ENCODE data around the gene B3GNT7.
"Not testable (repeated sequence)": the region's sequence is repeated elsewhere in the genome, so short reads cannot be mapped to it uniquely, and the experiment has no call there.

Gene B3GNT7

GRCh38 chr2:231348704-231349373 is 46.7 kb upstream of the B3GNT7 start:
- Histone ChIP-seq H3K9ac (ENCODE audit: low read depth, low read length, poor library complexity) (no peak overlapping the region), H3K4me2 (ENCODE audit: insufficient read depth, low read length, poor library complexity, severe bottlenecking) (no peak overlapping the region), H2BK5ac (ENCODE audit: low read length) (no peak overlapping the region), H3K36me3 (replicated peaks in 1 of 2; ENCODE audit: control insufficient read depth in 2 of 2, insufficient read depth in 2 of 2, low read length in 2 of 2) (peaks cover 0 to 23% of the 10 kb centered on the region in 2 donors), H3K9me3 (replicated peaks in 1 of 2; ENCODE audit: control insufficient read depth in 2 of 2, insufficient read depth in 1 of 2, low read depth in 1 of 2, low read length in 2 of 2) (no peaks in the 10 kb centered on the region), H3K79me1 (ENCODE audit: low read depth, low read length) (no peaks in the 10 kb centered on the region), H2BK15ac (ENCODE audit: low read length) (no peak overlapping the region), H3K18ac (ENCODE audit: low read length) (no peak overlapping the region), H3K14ac (ENCODE audit: low read length) (no peak overlapping the region), H2BK120ac (ENCODE audit: low read depth, low read length) (no peak overlapping the region), H3K4me1 (ENCODE audit: control insufficient read depth in 2 of 2, insufficient read depth in 1 of 2, low read depth in 1 of 2, low read length in 2 of 2) (peaks cover 2% of the 10 kb centered on the region in 2 donors), H2AK5ac (ENCODE audit: low read depth, low read length) (no peak overlapping the region), H4K91ac (ENCODE audit: low read depth, low read length, poor library complexity) (no peak overlapping the region), H3K27ac (replicated peaks; ENCODE audit: low read length) (no peak overlapping the region), H2BK12ac (ENCODE audit: low read length) (no peak overlapping the region), H4K8ac (ENCODE audit: low read depth, low read length) (no peak overlapping the region), H2AFZ (ENCODE audit: low read length) (no peak overlapping the region), H3K4ac (ENCODE audit: low read length) (no peak overlapping the region), H3K27me3 (ENCODE audit: control insufficient read depth in 3 of 3, insufficient read depth in 3 of 3, low read depth in 1 of 3, low read length in 3 of 3) (no peaks in the 10 kb centered on the region), H3K4me3 (ENCODE audit: low read length in 2 of 2) (no peak overlapping the region), H3K23ac (ENCODE audit: low read depth, low read length, poor library complexity) (no peak overlapping the region)
- DNase-seq (ENCODE audit: low spot score): no peak
- WGBS, 2 donors (ENCODE audit: extremely low coverage in 2 of 2, insufficient read length in 2 of 2, insufficient replicate concordance in 1 of 2): no CpG with 5 or more reads among the region's 5 CpGs

- H3K23ac ChIP-seq (ENCODE audit: low read depth, low read length, poor library complexity); H2AFZ ChIP-seq (ENCODE audit: low read length); H3K14ac ChIP-seq (ENCODE audit: low read length); H3K4ac ChIP-seq (ENCODE audit: low read length); H2AK5ac ChIP-seq (ENCODE audit: low read depth, low read length); DNase-seq (ENCODE audit: low spot score); H3K9me3 ChIP-seq (replicated peaks in 1 of 2; ENCODE audit: control insufficient read depth in 2 of 2, insufficient read depth in 1 of 2, low read depth in 1 of 2, low read length in 2 of 2); H3K79me1 ChIP-seq (ENCODE audit: low read depth, low read length); H3K4me3 ChIP-seq (ENCODE audit: low read length in 2 of 2); H2BK5ac ChIP-seq (ENCODE audit: low read length); H3K9ac ChIP-seq (ENCODE audit: low read depth, low read length, poor library complexity); H4K91ac ChIP-seq (ENCODE audit: low read depth, low read length, poor library complexity); H3K18ac ChIP-seq (ENCODE audit: low read length); H3K4me2 ChIP-seq (ENCODE audit: insufficient read depth, low read length, poor library complexity, severe bottlenecking); H3K27me3 ChIP-seq (ENCODE audit: control insufficient read depth in 3 of 3, insufficient read depth in 3 of 3, low read depth in 1 of 3, low read length in 3 of 3); H2BK15ac ChIP-seq (ENCODE audit: low read length); H2BK120ac ChIP-seq (ENCODE audit: low read depth, low read length); H3K27ac ChIP-seq (replicated peaks; ENCODE audit: low read length); H3K4me1 ChIP-seq (ENCODE audit: control insufficient read depth in 2 of 2, insufficient read depth in 1 of 2, low read depth in 1 of 2, low read length in 2 of 2); H2BK12ac ChIP-seq (ENCODE audit: low read length); H4K8ac ChIP-seq (ENCODE audit: low read depth, low read length): not testable (repeated sequence)
- peaks cover 0 to 23% of the 10 kb centered on the region in 2 donors for H3K36me3 ChIP-seq (replicated peaks in 1 of 2; ENCODE audit: control insufficient read depth in 2 of 2, insufficient read depth in 2 of 2, low read length in 2 of 2)
- WGBS, 2 donors (ENCODE audit: extremely low coverage in 2 of 2, insufficient read length in 2 of 2, insufficient replicate concordance in 1 of 2): no CpG with 5 or more reads among the region's 10 CpGs
Observed at GRCh38 chr2:231349374-231349735, 46.2 kb upstream of the B3GNT7 start.

- no peak overlapping the region for H4K8ac ChIP-seq (ENCODE audit: low read depth, low read length)
- no peak overlapping the region for H2BK15ac ChIP-seq (ENCODE audit: low read length)
- H3K14ac ChIP-seq (ENCODE audit: low read length): no peak overlapping the region
- no peak overlapping the region for H3K23ac ChIP-seq (ENCODE audit: low read depth, low read length, poor library complexity)
- H3K27ac ChIP-seq (replicated peaks; ENCODE audit: low read length): no peak overlapping the region
- no peaks in the 10 kb centered on the region for H3K27me3 ChIP-seq (ENCODE audit: control insufficient read depth in 3 of 3, insufficient read depth in 3 of 3, low read depth in 1 of 3, low read length in 3 of 3)
- no peak overlapping the region for H2BK12ac ChIP-seq (ENCODE audit: low read length)
- DNase-seq (ENCODE audit: low spot score): no peak
- peaks cover 4 to 6% of the 10 kb centered on the region in 2 donors for H3K4me1 ChIP-seq (ENCODE audit: control insufficient read depth in 2 of 2, insufficient read depth in 1 of 2, low read depth in 1 of 2, low read length in 2 of 2)
- no peak overlapping the region for H3K18ac ChIP-seq (ENCODE audit: low read length)
- H3K4ac ChIP-seq (ENCODE audit: low read length): no peak overlapping the region
- H3K4me3 ChIP-seq (ENCODE audit: low read length in 2 of 2): no peak overlapping the region
- no peaks in the 10 kb centered on the region for H3K9me3 ChIP-seq (replicated peaks in 1 of 2; ENCODE audit: control insufficient read depth in 2 of 2, insufficient read depth in 1 of 2, low read depth in 1 of 2, low read length in 2 of 2)
- H4K91ac ChIP-seq (ENCODE audit: low read depth, low read length, poor library complexity): no peak overlapping the region
- H2AFZ ChIP-seq (ENCODE audit: low read length): no peak overlapping the region
- H3K9ac ChIP-seq (ENCODE audit: low read depth, low read length, poor library complexity): no peak overlapping the region
- no CpG with 5 or more reads among the region's 5 CpGs for WGBS, 2 donors (ENCODE audit: extremely low coverage in 2 of 2, insufficient read length in 2 of 2, insufficient replicate concordance in 1 of 2)
- no peak overlapping the region for H2AK5ac ChIP-seq (ENCODE audit: low read depth, low read length)
- H2BK120ac ChIP-seq (ENCODE audit: low read depth, low read length): no peak overlapping the region
- H3K36me3 ChIP-seq (replicated peaks in 1 of 2; ENCODE audit: control insufficient read depth in 2 of 2, insufficient read depth in 2 of 2, low read length in 2 of 2): peaks cover 0 to 6% of the 10 kb centered on the region in 2 donors
- H3K79me1 ChIP-seq (ENCODE audit: low read depth, low read length): no peaks in the 10 kb centered on the region
- no peak overlapping the region for H2BK5ac ChIP-seq (ENCODE audit: low read length)
- no peak overlapping the region for H3K4me2 ChIP-seq (ENCODE audit: insufficient read depth, low read length, poor library complexity, severe bottlenecking)
Observed at GRCh38 chr2:231351648-231352047, 43.9 kb upstream of the B3GNT7 start.

GRCh38 chr2:231353469-231353868 is 42.0 kb upstream of the B3GNT7 start:
- no CpG with 5 or more reads among the region's 6 CpGs for WGBS, 2 donors (ENCODE audit: extremely low coverage in 2 of 2, insufficient read length in 2 of 2, insufficient replicate concordance in 1 of 2)
- H3K9me3 ChIP-seq (replicated peaks in 1 of 2; ENCODE audit: control insufficient read depth in 2 of 2, insufficient read depth in 1 of 2, low read depth in 1 of 2, low read length in 2 of 2): no peaks in the 10 kb centered on the region
- H2AFZ ChIP-seq (ENCODE audit: low read length): no peak overlapping the region

More at GRCh38 chr2:231353469-231353868, 42.0 kb upstream of the B3GNT7 start:
- Histone ChIP-seq H2AK5ac (ENCODE audit: low read depth, low read length) (no peak overlapping the region), H4K8ac (ENCODE audit: low read depth, low read length) (no peak overlapping the region), H3K14ac (ENCODE audit: low read length) (no peak overlapping the region), H3K4ac (ENCODE audit: low read length) (no peak overlapping the region), H2BK120ac (ENCODE audit: low read depth, low read length) (no peak overlapping the region), H2BK12ac (ENCODE audit: low read length) (no peak overlapping the region), H3K9ac (ENCODE audit: low read depth, low read length, poor library complexity) (no peak overlapping the region), H3K4me2 (ENCODE audit: insufficient read depth, low read length, poor library complexity, severe bottlenecking) (no peak overlapping the region), H3K79me1 (ENCODE audit: low read depth, low read length) (no peaks in the 10 kb centered on the region), H3K4me3 (ENCODE audit: low read length in 2 of 2) (no peak overlapping the region), H3K27me3 (ENCODE audit: control insufficient read depth in 3 of 3, insufficient read depth in 3 of 3, low read depth in 1 of 3, low read length in 3 of 3) (no peaks in the 10 kb centered on the region), H3K27ac (replicated peaks; ENCODE audit: low read length) (no peak overlapping the region), H3K23ac (ENCODE audit: low read depth, low read length, poor library complexity) (no peak overlapping the region), H3K18ac (ENCODE audit: low read length) (peak overlapping the region; percentile 76), H2BK5ac (ENCODE audit: low read length) (no peak overlapping the region), H4K91ac (ENCODE audit: low read depth, low read length, poor library complexity) (no peak overlapping the region), H3K36me3 (replicated peaks in 1 of 2; ENCODE audit: control insufficient read depth in 2 of 2, insufficient read depth in 2 of 2, low read length in 2 of 2) (no peaks in the 10 kb centered on the region), H3K4me1 (ENCODE audit: control insufficient read depth in 2 of 2, insufficient read depth in 1 of 2, low read depth in 1 of 2, low read length in 2 of 2) (peaks cover 4% of the 10 kb centered on the region in 2 donors), H2BK15ac (ENCODE audit: low read length) (no peak overlapping the region)
- no peak for DNase-seq (ENCODE audit: low spot score)
